GM21723 (cell line): ENCODE data around the gene LRFN5.

Experiments used
- ATAC-seq: cut with Tn5 transposase; IDR thresholded peaks from one replicate; pipeline ENCODE4 v1.9.1; 2021; ENCODE audit warnings: mild to moderate bottlenecking, moderate library complexity; ENCODE audit not compliant: unreplicated experiment

The LRFN5 gene

DNA sequence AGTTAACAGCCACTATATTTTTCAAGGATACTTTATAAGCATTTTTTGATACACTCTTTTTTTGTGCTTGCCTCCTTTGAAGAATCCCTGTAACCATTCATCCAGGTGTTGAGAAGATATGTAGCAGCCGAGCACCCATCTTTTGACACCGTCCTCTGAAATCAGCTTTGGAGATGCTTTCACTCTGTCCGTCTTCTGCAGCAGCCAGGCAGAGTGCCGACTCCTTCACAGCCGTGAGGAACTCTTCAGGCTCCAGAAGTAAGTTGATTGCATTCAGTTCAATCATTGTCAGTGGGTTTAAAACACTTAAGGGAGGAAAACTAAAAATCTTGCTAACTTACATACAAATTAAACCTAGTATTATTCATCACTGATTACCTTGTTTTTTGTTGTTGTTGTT, 160.1 kb downstream of the LRFN5 start:
- ATAC-seq, result no peak

DNA sequence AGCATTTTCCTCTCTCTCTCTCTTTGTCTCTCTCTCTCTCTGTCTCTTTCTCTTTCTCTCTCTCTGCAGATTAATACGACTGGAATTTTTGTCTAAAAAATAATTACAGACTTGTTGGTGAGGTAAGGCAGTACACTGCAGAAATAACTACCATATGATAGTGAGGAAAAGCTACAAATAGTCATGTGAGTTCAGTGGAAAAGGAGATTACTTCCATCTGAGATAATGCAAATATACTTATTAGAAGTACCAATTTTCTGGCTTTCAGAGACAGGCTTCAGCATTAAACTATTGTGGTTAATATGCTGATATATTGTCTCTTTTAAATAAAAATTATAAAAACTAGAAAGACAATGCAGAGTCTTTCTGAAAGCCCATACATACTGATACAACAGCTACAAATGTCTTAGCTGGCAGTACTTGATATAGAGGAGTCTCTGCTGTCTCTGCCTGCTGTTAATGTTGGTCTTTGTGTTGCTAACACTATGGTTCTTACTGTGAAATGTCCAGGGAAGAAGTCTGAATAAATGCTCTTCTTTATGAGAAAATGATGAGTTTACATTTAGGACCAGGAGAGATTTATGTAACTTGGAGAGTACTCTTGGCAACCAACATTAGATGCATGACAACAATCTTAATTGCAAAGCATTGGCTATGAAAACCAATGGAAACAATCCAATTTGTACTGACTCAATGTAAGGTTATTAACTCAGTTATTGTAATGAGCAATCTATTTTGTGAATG, 167.0 kb downstream of the LRFN5 start:
- ATAC-seq, result no peak

DNA sequence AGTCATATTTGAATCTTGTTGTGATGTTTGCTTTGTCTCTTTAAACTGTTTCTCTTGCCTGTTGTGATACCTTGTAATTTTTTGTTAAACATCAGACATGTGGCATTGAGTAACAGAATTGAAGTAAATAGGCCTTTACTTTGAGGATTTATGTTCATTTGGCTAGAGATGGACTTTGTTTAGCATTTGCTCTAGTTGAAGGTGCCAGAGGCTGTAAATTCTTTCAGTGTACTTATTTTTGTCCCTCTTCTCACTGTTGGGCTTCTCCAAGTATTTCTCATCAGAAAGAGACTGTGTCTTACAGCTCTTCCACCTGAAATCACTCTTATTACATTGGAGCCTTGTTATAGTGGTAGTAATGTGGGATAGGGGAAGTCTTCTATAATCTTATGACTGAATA, 175.8 kb downstream of the LRFN5 start:
- no peak for ATAC-seq

DNA sequence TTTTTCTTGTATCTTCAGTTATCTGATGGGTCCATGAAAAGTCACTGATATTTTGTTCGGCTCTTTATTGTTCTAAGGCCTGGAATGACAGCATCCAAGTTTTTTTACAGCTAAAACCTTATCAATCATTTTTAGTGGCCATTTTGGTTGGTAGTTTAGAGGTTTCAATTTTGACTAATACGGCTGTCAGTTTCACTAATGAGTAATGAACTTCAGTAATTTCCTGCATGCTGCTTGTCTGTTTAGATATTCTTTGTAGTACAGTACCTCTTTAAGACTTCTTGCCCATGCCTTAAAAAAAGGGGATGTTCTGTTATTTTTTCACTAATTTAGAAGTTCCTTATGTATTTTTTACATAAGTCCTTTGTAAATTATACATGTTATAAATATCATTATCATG, 176.7 kb downstream of the LRFN5 start:
- ATAC-seq, result no peak

DNA sequence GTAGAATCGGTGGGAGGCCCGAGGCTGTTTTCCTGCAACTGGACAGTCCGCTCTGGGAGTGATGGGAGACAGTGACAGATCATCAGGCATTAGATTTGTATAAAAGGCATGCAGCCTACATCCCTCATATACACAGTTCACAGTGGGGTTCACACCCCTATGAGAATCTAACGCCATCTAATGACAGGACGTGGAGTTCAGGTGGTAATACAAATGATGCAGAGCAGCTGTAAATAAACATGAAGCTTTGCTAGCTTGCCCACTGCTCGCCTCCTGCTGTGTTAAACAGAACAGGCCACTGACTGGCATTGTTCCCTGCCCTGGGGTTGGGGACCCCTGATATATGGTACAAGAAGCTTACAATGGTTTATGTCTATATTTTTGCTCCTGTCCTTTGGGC, 179.0 kb downstream of the LRFN5 start:
- no peak for ATAC-seq

DNA sequence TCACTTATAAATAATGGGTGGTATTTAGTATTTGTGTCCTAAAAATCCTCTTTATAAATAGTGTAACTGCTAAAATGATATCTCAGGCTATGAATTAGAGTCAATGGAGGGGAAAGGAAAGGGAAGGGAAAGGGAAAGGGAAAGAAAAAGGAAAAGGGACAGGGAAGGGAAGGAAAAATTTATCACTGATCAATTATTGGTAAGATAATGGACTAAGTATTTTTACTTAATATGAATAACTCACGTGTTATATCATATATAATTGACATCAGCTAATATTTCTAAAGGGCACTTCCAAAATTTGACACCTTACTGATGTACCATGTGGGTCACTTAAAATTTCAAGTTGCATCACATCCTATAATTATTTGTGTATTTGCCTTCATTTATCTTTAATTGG, 193.1 kb downstream of the LRFN5 start:
- ATAC-seq, result no peak

DNA sequence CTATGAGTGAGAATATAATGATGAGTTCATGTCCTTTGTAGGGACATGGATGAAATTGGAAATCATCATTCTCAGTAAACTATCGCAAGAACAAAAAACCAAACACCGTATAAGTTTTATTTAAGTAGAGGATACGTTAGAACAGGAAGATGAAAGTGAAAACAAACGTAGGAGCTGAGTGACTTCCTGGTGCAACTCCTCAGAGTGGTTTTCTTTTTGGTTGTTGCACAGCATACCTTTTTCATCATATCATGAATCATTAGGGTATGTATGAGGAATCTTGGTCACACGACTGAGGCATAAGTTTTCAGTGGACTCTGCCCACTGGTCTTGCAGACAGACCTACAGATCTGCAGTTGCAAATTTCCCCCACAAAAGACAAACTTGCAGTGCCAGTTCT, 199.0 kb downstream of the LRFN5 start:
- no peak for ATAC-seq

DNA sequence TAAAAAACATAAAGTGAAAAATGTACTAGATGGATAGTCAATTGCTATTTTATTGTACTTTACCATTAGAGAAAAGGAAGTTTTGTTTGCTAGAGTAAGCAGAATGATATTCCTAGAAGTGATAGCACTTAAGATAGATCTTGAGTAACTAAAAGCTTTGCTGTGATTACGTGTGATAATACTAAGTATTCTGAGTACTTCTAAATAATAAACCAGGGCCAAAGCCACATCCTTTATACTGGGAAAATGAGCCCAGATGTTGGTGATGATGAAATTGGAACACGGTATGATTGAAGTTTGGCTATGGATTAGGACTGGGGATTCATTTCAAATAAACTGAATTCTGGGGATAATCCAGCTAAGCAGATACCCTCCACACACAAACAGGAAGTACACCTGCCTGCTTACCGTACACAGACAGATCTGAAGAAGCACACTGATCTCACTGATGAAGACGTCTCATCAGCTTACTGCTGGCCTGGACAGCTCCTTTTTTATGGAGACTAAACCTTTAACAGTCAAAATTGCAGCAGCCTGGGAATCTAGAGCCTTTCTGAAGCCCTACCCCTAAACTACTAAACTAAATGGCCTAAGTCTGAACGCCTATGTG, 199.8 kb downstream of the LRFN5 start:
- no peak for ATAC-seq

DNA sequence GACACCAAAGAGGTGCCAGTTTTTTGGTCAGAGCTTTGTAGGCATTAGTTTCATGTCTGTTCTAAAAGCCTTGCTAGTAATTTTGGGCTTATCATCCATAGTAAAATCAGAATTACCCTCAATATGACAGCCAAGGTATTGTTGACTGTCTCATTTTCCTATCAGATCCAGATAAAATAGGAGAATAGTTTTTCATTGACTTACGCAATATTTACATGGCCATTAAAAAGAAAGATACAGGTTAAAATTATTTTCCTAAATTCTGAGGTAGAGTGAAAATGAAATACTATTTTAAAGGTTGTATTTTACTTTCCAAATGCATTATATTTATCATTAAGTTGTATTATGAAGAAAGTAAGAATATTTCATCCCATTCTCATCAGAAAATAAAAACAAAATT, 203.7 kb downstream of the LRFN5 start:
- no peak for ATAC-seq

DNA sequence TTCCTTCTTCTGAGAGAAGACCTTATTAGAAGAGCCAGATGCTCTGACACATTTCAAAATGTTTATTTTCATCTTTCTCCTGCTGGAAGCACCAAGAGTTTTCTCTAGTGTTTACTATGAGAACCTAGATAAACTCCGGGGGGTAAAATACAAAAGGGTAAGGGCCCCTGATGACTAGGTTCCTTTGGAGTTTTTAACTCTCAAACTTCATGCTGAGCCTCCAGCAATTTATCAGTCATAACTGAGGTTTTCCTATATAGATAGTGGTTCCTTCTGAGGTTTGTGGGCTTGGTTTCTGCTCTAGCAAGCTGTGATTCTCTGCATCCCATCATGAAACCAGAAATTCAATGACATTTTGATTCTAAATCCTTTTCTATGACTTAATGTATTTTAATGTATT, 210.9 kb downstream of the LRFN5 start:
- no peak for ATAC-seq

DNA sequence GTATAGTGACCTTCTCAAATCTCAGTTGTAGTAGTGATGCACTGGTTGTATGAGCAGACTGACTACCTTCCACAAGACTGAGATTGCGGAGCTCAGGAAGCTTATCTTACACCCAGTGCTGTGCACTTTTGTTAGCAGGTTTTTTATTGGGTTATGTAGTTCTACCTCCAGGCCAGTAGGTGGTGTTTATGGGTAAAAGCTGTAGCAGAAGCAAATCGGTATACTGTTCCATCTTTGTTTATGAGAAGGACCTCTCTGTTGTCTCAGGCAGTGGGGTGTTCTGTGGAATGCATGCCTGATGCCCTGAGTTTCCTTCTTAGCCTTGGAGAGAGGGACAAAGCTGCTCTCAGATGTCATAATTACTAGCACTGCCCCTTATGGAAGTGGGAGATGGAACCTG, 217.8 kb downstream of the LRFN5 start:
- no peak for ATAC-seq

DNA sequence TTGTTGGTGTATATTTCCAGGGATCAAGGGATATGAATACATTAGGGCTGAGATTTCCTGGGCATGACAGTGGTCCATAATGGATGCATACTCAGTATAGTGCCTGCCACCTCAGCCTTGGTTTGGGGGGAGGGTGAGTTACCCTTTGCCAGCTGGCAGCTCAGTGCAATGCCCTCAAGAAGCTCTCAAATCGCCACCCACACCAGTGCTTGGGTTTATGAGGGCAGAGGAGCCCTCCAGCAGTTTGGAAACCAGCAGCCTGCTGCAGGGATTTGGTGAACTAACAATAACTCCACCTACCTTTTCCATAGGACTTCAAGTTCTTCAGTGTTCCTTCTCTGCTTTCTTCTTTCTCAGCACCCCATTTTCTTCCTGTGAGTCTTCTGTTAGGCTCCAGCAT, 218.9 kb downstream of the LRFN5 start:
- ATAC-seq, result no peak

DNA sequence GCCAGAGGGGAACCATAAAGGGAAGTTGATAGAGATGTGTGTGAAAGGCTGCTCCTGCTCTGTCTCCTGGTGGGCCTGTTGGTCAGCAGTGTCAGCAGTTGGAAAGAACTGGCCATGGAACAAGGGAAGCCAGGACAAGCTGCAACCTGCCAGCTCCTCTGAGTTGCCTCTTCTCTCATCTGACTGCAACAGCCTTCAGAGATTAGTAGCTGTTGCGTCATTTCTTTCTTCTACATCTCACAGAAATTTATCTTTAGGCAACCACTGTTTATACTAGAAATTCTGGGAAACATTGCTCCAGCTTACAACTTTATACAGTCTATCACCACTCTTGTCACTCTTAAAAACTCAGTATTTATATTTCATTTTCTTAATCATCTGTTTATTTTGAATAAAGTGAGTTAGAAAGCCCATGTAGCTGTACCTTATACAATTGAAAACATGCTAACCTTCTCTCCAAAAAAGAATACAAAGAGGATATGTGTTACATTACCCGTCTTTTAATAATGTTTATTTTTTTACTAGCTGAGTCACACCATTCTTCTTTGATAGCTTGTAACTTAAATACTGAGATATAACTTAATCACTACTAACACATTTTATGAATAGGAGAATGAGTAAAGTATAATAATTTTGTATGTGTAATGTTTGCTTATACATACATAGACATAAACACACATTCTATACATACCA, 224.2 kb downstream of the LRFN5 start:
- no peak for ATAC-seq

DNA sequence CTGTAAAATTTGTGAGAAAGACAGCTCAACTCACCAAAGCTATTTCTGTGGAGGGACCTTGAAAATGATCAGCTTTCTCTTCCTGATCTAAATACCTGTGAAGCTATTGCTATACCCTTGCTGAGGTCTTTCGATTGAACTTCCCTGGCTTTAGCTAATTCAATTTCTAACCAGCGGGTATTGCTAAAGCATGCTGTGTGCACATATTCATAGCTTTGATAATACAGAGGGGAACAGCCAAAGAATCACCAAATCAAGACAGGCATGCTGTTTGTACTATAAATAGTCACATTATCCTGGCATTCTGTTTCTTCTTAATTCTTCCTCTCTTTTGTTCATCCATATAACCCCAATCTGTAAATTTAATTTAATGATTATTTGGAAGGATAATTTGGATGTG, 233.0 kb downstream of the LRFN5 start:
- ATAC-seq, result no peak

DNA sequence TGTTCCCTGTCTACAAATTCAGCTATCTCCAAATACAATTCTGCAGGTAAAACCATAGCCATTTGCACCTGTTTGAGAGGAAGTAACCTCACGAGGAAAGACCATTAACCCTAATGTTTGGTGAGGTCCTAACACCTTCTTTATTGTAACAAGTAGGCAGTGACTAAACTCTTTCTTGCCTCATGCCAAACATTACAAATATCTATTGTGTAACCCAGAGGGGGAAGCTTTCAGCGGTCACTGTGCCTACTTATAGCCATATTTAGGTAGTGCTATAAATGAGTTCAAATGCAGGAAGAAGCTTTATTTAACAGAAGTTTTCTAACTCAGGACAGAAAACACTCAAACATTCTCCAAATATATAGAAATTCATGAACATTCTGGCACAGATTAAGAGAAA, 252.7 kb downstream of the LRFN5 start:
- no peak for ATAC-seq

DNA sequence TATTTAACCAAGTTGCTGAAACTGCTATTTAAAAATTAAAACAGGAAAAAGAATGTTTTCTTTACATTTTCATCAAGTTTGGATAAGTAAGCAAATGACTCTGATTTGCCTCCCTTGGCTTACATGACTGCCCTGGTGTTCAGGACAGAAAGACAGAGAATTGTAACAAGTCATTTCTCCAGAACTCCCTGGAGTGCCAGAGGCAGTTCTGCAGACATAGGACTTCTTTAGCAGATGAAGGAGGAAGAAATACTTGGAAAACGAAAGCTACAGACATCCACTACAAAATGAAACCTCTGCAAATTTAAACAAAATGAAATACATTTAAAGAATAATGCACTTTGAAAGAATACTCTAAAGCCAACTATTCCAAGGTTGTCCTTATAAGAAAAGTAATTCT, 253.9 kb downstream of the LRFN5 start:
- ATAC-seq, result no peak

DNA sequence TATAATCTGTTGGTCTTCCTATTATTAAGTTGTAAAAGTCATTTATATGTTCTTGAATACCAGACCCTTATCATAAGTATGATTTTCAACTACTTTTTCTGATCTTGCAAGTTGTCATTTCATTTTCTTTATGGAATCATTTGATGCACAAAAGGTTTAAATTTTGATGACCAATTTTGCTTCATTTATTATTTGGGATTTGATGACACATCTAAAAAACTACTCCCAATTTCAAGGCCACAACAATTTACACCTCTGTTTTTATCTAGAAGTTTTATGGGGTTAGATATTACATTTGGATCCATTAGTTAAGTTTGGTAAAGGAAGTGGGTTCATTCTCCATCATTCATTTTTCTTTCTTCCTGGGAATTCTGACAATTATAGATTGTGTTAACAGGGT, 259.2 kb downstream of the LRFN5 start:
- ATAC-seq, result no peak

DNA sequence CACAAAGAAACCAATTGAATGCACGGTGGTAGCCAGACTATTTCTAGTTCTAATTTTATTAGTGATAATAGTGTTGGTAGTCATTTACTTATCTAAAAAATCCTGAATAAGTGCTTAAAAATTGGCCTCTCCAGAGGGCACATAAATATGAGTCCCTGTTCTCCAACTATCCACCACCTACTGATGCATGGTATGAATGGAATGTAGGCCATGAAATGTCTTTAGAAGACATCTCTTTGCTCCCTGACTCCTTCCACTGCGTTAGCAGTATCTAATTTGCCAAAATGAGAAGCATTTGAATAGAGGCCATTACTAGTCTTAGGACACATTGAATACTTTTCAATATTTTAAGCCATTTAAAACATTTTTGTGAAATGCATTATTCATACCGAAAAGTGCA, 261.7 kb downstream of the LRFN5 start:
- no peak for ATAC-seq

DNA sequence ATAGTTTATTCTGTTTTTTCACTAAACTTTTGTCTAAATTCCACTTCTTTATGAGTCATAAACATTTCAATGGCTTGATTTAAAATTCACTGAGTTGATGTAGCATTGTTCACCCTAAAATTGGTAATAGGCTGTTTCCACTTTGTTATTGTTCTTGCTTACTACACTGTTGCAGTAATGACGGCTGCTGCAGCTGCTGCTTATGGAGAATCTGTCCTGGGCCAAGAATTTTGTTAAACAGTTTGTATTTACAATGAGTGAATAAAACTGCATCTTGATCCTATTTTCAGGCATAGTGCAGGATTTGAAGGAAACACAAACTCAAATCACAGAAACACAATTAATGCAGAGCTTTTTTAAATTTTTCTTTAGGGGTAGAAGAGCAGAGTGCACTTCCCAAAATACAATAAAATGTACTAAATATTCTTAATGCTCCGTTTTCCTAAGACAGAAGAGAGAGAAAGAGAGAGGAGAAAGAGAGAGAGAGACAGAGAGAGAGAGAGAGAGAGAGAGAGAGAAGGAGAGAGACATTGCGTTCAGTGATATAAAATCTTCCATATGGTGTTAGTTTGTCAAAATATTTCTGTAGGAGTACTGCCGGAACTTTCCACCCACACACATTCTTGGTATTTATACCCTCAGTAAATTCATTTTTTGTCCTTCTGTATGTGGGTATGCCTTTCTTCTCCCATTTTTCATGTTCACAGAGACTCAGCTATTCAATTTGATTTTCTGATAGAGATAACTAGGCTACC, 266.4 kb downstream of the LRFN5 start:
- no peak for ATAC-seq

DNA sequence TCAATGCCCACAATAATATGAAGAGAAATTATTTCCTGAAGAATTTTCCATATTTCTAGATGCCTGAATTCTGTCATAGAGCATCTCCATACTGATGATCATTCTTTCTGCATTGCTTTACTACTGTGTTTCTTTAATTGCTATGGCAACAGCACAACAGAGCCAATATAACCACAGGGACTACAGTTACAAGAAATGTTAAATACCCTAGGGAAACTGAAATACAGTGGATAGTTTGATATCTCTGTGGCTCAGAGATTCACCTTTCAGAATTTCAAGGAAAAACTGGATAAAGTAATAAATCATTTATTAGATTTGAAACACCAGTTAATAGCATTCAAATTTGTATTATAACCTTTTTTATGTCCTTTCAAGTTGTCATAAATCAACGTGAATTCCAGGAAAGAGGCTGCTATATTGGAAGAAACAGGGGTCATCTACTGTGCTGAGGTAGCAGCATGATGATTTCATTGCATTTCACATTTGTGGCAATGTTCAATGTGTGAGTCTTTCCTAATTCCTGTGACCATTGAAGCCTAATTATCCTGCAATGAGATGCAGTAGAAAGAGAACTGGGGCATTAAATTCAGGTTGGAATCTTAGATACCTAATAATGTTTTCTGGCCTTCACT, 267.1 kb downstream of the LRFN5 start:
- no peak for ATAC-seq

DNA sequence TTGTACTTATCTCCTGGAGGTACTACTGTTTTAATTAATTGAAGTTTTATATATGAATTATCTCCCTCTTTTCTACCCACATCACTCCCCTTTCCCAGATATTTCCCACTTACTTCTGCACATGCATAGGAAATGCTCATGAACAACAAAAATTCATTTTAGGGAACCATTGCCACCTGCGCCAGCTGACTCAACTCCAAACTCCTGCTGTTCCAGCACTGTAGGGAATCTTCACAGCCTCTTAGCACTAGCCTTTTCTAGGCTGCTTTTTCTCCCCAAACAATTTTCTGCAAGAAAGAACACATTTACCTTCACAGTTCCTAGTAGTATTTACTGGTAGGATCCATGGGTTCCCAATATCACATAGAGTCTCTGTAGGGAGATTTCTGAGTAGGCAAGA, 268.4 kb downstream of the LRFN5 start:
- ATAC-seq, result no peak
